Epithelial cell of umbilical artery (primary cell): ENCODE measurements around the gene SSRP1. TPM values are rescaled to one million over a fixed set of nuclear protein-coding genes. Genes with fewer than 3 reads are reported as not detected.

Experiments used
- total RNA-seq: library from RNA; depleted of rRNA; stranded (reverse); fragments of >200 nt; gene quantifications from 2 replicates; pipeline ENCODE4 v1.2.3, GENCODE V29; 2014

Gene SSRP1
- total RNA-seq: 83.5 and 83.6 TPM in 2 replicates

GRCh38 chr11:57335343-57336110, at the start of gene SSRP1:
Gene SSRP1 (minus strand): TSS chr11:57335892. CDS start chr11:57335121, 771 bp downstream.

DNA sequence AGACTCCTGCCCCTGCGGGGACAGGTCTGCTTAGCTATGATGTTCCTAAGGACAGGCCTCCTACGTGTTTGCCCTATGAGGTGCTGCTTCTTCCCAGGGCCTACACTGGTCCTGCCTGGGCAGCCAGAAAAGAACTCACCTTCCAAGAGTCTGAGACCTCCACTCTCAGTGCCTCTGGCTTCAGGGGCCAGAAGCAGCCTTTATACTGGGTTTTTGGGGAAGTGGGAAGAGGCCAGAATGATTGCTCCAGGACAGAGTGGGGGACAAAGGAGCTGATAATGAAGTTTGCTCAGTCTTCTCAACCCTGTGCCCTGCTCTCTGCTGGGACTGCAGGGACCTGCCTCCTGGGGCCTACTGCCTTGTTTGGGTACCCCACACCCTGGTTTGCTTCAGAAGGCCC, 45.3 kb upstream of the SSRP1 start, which contains the start of gene PRG3:
PRG3 (minus strand) TSS at position 176 of the 400 bp plus-strand sequence. CDS start 442 bp downstream, outside the sequence.

DNA sequence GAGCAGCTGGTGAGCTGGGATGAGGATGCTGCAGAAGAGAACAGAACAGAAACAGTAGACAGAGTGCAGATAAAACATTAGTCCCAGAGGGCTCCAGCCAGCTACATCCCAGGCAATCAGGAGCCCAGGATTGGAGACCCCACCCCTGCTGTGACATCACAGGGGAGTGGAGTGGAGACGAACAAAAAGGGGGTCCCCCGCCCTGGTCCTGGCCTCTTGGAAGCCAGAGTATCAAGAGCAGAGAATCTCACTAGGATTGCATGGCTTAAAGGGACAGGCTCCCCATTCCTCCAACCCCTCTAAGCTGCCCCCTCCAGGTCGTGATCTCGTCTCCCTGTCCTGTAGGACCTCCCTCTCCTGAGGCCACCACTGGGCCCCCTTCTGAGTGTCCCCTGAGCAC, 2.5 kb upstream of the SSRP1 start, which contains the start of gene P2RX3:
P2RX3 (plus strand) TSS at position 211 of the 400 bp plus-strand sequence. CDS start 199 bp downstream, outside the sequence.

DNA sequence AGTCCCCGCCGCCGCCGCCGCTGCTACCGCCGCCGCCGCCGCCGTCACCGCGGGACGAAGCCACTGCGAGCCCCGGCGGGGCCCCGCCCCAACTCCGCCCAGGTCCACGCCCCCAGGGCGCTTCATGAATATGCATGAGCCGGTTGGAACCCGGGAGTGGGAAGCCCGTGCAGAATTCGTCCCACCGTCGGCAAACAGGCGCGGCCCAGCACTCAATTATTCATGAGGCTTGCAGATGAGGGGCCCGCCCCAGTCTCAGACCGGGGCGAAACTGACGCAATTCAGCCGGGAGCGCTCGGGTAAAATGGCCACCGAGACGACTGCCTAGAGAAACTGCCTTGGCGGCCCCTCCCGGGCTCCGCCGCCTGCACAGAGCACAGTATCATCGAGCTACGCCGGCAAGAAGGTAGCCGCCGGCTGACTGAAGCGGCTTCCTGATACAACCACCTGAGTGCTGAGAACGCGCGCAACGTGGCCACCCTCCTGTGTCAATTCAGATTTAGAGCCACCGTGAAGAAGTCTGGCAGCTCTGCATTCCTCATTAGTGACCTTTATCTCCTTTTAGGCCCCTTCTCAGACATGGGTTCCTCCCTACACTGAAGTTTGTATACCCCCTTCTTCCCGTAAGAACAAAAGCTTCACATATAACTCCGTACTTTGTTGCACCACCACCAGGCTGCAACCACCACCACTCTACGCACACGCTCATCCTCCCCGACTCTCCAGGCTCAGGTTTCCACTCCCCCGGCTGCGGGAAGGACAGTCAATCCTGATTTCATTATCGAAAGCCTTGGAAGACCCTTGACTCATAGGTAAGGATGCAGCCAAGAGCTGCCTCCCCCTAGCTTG, 10.6 kb downstream of the SSRP1 start, which contains the start of gene TNKS1BP1:
TNKS1BP1 (minus strand) TSS at position 67 of the 849 bp plus-strand sequence. CDS start 3,067 bp downstream, outside the sequence.

Other genes with a start within 250 kb of the SSRP1 start
- gene LRRC55, start 153.9 kb downstream of the SSRP1 start, total RNA-seq: not detected in 2 replicates
- not detected in 2 replicates for gene APLNR, start 98.6 kb downstream of the SSRP1 start, total RNA-seq
- 60.0 and 84.8 TPM in 2 replicates for gene TNKS1BP1, start 10.9 kb downstream of the SSRP1 start, total RNA-seq
- not detected in 2 replicates for gene P2RX3, start 2.5 kb upstream of the SSRP1 start, total RNA-seq
- not detected in 2 replicates for gene PRG3, start 45.3 kb upstream of the SSRP1 start, total RNA-seq
- 0.30 TPM in 1 of 2 replicates, not detected in the other for gene PRG2, start 54.8 kb upstream of the SSRP1 start, total RNA-seq
- gene SLC43A3, start 91.2 kb upstream of the SSRP1 start, total RNA-seq: 75.7 and 82.2 TPM in 2 replicates
- under 0.01 and 0.15 TPM in 2 replicates for gene RTN4RL2, start 124.6 kb upstream of the SSRP1 start, total RNA-seq
- 13.6 and 17.2 TPM in 2 replicates for gene SLC43A1, start 179.8 kb upstream of the SSRP1 start, total RNA-seq
- 65.0 and 81.3 TPM in 2 replicates for gene TIMM10, start 194.9 kb upstream of the SSRP1 start, total RNA-seq
- not detected in 2 replicates for gene SMTNL1, start 201.7 kb upstream of the SSRP1 start, total RNA-seq
- gene UBE2L6, start 231.8 kb upstream of the SSRP1 start, total RNA-seq: 17.9 and 76.9 TPM in 2 replicates